LHCN-M2 (cell line): ENCODE data around the gene NUMB. TPM values are rescaled to one million over a fixed set of nuclear protein-coding genes. Genes with fewer than 3 reads are reported as not detected.

Source experiments
- DNase-seq: peaks from one replicate; pipeline ENCODE4 v3.0.0-alpha.2; 2012; ENCODE audit warnings: low read depth
- total RNA-seq: library from RNA; depleted of rRNA; stranded (reverse); fragments of >200 nt; gene quantifications from 2 replicates; pipeline ENCODE4 v1.2.3, GENCODE V29; 2014

Gene NUMB
- total RNA-seq, 1 experiment from 2014 or later, result 33.3 TPM

DNA sequence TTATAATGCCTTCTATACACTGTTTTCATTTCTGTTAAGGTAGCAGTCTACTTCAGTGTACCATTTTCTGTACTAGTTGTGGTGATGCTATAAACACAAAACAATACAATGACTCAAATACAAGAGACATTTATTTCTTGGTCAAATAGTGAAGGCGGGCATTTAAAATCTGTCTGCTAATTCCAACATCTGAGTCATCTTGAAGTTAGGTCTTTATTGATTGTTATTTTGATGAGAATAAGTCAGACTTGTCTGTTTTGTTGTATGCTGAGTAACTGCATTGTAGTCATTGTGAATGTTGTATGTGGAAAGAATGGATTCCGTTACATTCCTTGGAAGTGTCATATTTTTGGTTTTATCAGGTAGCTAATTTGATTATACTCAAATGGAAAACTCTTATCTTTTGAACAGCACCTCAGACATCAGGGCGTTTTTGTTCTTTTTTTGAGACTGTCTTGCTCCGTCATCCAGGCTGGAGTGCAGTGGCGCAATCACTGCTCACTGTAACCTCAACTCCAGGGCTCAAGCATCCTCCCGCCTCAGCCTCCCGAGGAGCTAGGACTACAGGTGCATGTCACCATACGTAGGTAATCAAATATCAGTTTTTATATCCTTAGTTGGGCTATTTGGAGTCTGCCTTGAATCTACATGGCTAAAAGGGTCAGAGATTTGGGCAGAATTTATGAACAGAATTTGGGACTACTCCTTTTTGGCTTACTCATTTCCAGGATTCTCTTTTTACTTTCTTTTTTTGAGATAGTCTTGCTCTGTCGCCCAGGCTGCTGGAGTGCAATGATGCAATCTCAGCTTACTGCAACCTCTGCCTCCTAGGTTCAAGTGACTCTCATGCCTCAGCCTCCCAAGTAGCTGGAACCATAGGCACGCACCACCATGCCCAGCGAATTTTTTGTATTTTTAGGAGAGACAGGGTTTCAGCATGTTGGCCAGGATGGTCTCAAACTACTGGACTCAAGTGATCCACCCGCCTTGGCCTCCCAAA lies 164.3 kb downstream of the NUMB start:
- DNase-seq, result no peak

DNA sequence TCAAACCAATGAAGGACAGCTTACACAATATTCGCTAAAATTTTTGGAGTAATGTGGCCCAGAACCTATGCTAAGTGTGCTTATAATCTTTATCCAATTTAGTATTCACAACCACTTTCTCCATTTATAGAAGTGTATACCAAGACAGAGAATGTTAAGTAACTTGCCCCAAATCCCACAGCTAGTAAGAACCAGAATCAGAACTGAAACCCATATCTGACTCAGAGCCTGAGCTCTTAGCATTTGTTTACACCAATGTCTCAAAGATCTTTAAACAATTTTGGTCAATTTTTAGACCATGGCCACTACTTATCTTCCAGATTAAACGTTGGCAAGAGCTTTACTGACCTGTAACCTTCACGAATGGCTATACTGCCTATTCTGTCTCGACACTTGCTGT lies 168.1 kb downstream of the NUMB start:
- DNase-seq, result no peak

DNA sequence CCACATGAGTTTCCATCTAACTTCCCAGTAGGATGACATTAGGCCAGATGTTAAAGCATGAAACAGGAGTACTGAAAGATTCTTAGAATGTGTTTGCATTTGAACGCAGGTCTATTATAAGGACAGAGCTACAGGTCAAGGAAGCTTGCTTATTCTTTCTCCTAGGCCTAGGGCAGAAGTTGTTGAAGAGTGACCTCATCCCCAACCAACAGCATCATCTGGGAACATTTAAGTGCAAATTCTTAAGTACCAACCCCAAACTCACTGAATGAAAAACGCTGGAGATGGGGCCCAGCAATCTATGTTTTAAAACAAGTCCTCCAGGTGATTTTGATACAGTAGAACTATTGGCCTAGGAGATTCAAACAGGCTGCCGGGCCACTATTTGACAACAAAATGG lies 168.6 kb downstream of the NUMB start:
- DNase-seq, result no peak

DNA sequence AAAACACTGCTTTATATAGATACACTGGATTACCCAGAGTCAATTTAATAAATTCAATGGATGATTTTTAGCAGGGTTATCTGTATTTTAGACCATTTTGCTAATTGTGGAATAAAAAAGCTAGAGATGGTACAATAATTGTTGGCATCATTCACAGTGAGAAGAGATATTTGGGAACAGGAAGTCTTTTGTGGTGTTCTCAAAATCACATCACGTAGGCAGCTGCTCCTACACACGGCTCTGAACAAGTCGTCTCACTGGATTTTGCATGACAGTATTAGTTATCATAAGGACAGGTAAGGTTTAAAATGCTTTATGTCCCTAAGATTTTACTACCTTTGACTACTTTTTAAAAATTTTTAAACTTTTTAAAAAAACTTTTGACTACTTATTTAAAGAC lies 169.0 kb downstream of the NUMB start:
- DNase-seq, result peak; percentile 9

DNA sequence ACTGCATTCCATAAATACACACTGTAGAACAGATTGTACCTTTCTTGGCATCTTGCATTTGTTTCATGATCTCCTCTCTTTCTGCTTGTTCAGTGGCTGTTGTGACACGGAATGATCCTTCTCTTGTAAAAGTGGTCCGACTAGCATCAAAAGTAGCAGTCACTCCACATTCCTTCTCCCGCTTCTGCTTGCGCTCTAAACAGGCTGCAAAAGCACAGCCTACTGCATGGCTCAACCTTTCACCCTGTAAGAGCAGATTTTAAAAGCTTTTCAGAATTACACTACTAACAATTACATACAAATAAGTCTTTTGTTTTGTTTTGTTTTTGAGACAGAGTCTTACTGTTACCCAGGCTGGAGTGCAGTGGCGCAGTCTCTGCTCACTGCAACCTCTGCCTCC lies 171.3 kb downstream of the NUMB start:
- no peak for DNase-seq

GRCh38 chr14:73286598-73286997 lies 171.7 kb downstream of the NUMB start:
- no peak for DNase-seq

GRCh38 chr14:73285979-73286378 lies 172.4 kb downstream of the NUMB start:
- no peak for DNase-seq

- DNase-seq, result peak; percentile 13
These were observed 174.6 kb downstream of the NUMB start for GRCh38 chr14:73283608-73284379.

DNA sequence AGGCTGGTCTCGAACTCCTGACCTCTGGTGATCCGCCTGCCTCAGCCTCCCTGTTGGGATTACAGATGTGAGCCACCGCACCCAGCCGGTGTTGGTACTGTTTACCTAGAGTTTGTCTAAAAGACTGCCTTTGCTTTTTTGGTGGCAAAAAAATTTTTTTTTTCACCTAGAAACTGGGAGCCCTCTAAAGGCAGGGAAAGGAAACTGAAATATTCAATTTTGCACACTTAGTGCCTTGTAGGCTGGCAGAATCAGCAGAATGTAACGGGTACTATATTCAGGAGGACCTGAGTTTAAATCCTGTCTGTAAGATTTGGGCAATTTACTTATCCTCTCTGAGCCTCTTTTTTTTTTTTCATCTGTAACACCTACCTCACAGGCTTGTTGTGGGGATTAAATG lies 177.4 kb downstream of the NUMB start:
- DNase-seq, result no peak

DNA sequence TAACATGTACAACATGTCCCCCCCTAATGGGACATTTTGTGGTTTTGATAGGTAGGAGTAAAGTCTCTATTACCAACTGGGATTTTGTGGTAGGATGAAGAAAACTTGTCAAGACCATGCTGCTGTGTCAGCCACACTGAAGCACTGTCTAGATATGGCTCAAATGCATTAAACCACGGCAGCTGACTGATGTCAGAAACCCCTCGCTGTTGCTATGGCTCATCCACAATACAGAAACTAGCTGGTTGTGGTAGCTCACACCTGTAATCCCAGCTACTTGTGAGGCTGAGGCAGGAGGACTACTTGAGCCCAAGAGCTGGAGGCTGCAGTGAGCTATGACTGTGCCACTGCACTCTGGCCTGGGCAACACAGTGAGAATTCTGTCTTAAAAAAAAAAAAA lies 181.0 kb downstream of the NUMB start:
- DNase-seq, result no peak

- no peak for DNase-seq
These were observed 181.5 kb downstream of the NUMB start for GRCh38 chr14:73276836-73277235.

DNA sequence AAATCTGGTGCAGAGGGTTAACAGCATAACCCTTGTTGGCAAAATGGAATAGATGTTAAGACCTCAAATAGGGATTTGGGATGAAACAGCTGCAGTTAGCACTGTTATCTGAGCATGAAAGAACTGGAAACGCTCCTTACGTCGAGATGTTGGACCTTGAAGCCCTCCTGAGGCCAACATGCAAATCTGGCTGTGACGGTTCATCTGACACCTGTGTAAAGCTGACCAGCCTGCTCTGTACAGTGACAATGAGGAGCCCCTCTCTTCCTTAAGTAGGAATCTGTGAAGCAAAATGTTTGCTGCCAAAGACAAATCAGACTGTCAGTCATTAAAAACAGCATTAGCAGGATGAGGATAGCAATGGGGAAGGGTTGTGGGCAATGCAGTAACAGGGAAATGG lies 184.5 kb downstream of the NUMB start:
- no peak for DNase-seq

DNA sequence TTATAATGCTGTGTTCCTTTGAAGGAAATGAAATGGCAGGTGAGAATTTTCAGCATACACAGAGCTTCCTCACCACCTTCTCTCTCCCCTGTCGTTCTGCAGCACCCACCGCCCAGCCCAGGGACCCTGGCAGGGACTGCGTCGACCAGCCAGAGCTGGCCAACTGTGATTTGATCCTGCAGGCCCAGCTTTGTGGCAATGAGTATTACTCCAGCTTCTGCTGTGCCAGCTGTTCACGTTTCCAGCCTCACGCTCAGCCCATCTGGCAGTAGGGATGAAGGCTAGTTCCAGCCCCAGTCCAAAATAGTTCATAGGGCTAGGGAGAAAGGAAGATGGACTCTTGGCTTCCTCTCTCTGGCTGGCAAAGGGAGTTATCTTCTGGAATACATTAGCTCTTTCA lies 186.0 kb downstream of the NUMB start:
- DNase-seq, result no peak

DNA sequence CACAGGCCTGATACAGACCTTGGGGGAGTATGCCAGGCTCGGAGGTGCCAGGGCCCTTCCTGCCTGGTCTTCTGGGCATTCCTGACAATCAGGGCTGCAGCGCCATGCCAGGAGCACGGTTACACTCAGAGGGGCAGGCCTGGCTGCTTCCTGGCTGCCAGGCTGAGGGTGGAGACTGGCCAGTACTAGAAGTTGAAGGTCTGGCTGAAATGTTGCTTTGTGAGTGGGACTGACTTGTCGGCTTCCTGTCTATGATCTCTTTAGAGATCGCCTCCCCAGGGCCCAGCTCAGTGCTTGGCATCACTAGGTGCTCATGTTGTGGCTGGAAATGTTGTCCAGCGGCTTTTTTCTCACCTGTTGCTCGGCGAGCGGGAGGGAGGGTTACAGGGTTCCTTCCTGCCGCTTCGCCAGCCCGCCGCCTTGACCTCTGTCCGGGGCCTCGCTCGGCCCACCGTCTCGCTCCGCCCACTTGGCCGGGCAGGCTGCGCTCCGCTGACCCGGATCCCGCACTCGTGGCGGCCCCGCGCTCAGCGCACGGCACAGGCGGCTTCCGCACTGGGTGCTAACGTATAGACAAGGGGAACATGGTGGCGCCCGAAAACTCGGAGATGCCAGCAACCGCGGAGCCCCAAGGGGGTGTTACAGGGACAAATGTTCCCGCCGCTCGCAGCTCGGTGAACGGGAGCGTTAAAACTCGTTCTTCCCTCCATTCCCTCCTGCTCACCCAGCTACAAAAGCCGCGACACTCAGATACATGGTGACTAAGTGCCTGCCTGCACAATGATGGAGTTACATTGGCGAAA lies 188.4 kb downstream of the NUMB start:
- no peak for DNase-seq

DNA sequence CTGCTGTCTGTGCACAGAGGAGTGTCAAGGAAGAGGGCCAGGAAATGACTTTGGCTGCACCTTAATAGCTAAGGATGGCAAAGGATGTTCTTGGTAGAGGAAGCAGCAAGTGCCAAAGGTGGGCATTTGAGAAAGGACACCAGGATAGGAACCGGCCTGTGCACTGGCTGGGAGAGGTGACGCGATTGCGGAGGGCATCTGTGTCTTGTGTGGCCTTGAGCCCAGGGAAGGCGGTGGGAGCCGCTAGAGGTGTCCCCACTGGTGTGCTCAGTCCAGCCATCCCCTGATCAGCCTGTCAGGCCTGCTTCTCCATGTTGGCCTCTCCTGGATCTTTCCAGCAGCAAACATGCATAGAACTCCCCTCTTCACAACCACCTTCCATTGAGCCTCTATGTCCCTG lies 190.9 kb downstream of the NUMB start:
- DNase-seq, result no peak

DNA sequence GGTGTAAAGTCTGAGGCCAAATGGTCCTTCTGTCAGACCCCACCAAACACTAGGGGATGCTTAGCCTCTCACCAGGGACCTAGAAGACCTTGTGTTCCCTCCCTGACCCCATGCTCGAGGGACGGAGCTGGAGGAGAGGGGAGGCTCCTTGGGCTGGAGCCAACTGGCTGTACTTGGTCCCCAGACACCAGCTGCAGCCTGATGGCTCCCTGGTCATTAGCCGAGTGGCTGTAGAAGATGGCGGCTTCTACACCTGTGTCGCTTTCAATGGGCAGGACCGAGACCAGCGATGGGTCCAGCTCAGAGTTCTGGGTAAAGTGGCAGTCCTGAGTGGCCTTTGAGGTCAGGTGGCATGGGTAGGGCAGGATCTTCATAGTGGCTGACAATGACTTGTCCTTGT lies 192.0 kb downstream of the NUMB start:
- no peak for DNase-seq

DNA sequence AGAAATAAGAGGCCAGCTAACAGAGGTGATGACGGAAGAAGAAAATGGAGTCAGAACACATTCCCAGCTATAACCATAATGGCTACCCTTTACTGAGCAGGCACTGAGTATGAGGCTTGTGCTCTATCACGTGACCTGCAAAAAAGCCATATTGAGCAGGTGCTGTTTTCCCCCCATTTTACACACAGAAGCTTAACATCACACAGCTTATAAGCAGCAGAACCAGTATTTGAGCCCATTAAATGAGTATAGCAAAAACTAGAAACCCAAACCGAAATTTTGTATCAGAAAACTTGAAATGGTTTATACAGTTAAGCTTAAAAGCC lies 192.7 kb downstream of the NUMB start:
- no peak for DNase-seq

DNA sequence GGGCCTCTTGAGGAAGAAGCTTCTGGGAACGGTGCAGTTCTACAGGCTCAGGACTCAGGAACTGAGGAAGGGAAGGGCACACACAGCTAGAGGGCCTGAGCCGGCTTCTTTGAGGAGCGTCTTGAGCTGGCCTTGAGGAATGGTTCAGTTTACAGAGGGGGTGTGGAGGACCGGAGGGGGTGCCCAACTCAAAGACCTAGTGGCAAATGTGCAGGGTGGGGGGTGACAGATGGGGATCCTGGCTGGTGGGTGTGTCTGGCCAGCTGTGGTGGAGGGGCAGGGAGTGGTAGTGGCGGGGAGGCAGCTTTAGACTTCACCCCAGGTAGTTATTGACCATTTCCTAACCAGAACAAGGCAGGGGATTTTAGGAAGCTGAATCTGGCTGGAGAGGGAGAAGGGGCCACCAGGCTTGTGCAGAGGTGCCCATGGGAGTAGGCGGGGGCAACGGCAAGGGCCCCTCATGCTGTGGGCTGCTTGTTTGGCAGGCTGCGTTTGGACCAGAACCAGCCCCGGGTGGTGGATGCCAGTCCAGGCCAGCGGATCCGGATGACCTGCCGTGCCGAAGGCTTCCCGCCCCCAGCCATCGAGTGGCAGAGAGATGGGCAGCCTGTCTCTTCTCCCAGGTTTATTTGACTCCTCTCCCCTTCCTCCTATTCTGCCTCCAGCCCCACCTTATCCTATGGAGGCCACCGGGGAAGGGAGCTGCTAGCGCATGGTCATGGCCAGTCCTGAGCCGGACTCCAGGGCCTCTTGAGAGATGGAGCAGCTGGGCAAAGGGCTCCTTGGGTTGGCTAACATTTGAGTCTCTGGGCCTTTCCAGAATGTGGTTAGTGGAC lies 193.2 kb downstream of the NUMB start:
- DNase-seq, result no peak

DNA sequence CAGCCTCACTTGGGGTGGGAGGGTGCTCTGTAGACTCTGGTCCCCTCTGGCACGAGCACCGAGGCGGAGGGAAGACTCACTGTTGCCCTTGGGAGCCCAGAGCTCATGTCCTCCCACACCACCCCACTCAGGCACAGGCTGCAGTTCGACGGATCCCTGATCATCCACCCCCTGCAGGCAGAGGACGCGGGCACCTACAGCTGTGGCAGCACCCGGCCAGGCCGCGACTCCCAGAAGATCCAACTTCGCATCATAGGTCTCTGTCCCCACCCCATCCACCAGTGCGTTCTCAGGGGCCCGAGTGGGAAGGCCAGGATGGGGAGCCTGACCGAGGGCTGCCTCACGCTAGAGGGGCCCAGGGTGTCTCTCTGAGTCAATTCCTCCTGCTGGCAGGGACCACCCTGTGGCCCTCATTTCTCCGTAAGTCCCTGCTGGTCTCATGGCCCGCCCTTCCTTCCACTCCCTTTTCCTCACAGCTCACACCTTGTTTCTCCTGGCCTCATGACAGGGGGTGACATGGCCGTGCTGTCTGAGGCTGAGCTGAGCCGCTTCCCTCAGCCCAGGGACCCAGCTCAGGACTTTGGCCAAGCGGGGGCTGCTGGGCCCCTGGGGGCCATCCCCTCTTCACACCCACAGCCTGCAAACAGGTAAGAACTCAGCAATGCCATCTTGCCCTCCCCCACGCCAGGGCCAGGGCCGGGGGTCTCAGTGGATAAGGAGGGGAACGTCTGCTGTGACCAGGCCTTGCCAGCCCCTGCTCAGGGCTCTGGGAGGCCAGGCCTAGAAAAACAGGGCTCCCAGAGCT lies 194.1 kb downstream of the NUMB start:
- DNase-seq, result no peak

GRCh38 chr14:73263606-73264005 lies 194.7 kb downstream of the NUMB start:
- no peak for DNase-seq
